K562 (cell line): ENCODE results near the gene AQR. TPM values are rescaled to one million over a fixed set of nuclear protein-coding genes. Genes with fewer than 3 reads are reported as not detected.
A peak's percentile ranks its signal among the peaks of the same experiment; 100 is the strongest.

ENCODE experiments used
- ATF1 ChIP-seq, 2 experiments: fragments of 450-650 bp in 1 of 2; IDR thresholded peaks; 2 replicates each; pipeline ENCODE4 v1.6.1; 2016; ENCODE audit warnings: missing compliant biosample characterization in 1 of 2, missing genetic modification characterization in 1 of 2
- EP400 ChIP-seq: fragments of 450-650 bp; IDR thresholded peaks from 2 replicates; pipeline ENCODE4 v1.6.1; 2017; ENCODE audit warnings: antibody characterized with exemption, mild to moderate bottlenecking, moderate library complexity
- FOXM1 ChIP-seq, 2 experiments: fragments of 450-650 bp in 1 of 2; sonication (generic) in 1 of 2; formaldehyde crosslinking in 1 of 2; IDR thresholded peaks; 2 replicates each; pipeline versions ENCODE4 v1.6.1 to v1.9.0; 2017 to 2022; ENCODE audit warnings: low read depth in 2 of 2, mild to moderate bottlenecking in 2 of 2, missing genetic modification reagents in 1 of 2, moderate library complexity in 1 of 2
- HDAC3 ChIP-seq: fragments of 450-650 bp; IDR thresholded peaks from 2 replicates; pipeline ENCODE4 v1.6.1; 2018; ENCODE audit warnings: borderline replicate concordance, mild to moderate bottlenecking, moderate library complexity; ENCODE audit not compliant: partially characterized antibody
- HMG20A ChIP-seq: fragments of 450-650 bp; formaldehyde crosslinking; conservative IDR thresholded peaks from 2 replicates; pipeline ENCODE4 v1.4.0; 2020; ENCODE audit warnings: mild to moderate bottlenecking, mixed read lengths
- JUND ChIP-seq, 2 experiments: IDR thresholded peaks; 2 replicates in 1 of 2; 3 replicates in 1 of 2; pipeline ENCODE4 v1.6.1; 2011; ENCODE audit warnings: borderline replicate concordance in 2 of 2, low read depth in 2 of 2, low read length in 2 of 2, improper control_type of control experiment in 1 of 2, missing biosample characterization in 1 of 2, missing genetic modification characterization in 1 of 2, missing genetic modification reagents in 1 of 2
- LCOR ChIP-seq: sonication (generic); formaldehyde crosslinking; IDR thresholded peaks from 2 replicates; pipeline ENCODE4 v1.8.0; 2022; ENCODE audit warnings: mild to moderate bottlenecking, missing genetic modification reagents
- SNIP1 ChIP-seq: fragments of 450-650 bp; IDR thresholded peaks from 2 replicates; pipeline ENCODE4 v1.7.1; 2017; ENCODE audit warnings: low read depth, mild to moderate bottlenecking
- SP2 ChIP-seq: IDR thresholded peaks from 2 replicates; pipeline ENCODE4 v1.6.1; 2011; ENCODE audit warnings: mild to moderate bottlenecking, low read depth, low read length, moderate library complexity; ENCODE audit not compliant: poor library complexity, severe bottlenecking; ENCODE audit errors: extremely low read depth
- SRF ChIP-seq, 2 experiments: fragments of 250-450, 450-650 bp in 1 of 2; sonication (Bioruptor Pico) in 1 of 2; sonication (generic) in 1 of 2; formaldehyde crosslinking; IDR thresholded peaks; 2 replicates each; pipeline versions ENCODE4 v1.5.0 to v1.5.1; 2020 to 2022; ENCODE audit warnings: mild to moderate bottlenecking in 1 of 2, missing genetic modification reagents in 1 of 2
- STAT5A ChIP-seq: IDR thresholded peaks from 2 replicates; pipeline ENCODE4 v1.6.1; 2012; ENCODE audit warnings: low read length, inconsistent platforms, borderline replicate concordance
- TARDBP ChIP-seq: fragments of 450-650 bp; IDR thresholded peaks from 2 replicates; pipeline ENCODE4 v1.6.1; 2016
- TEAD1 ChIP-seq, 2 experiments: fragments of 450-650 bp in 1 of 2; sonication (generic) in 1 of 2; formaldehyde crosslinking; IDR thresholded peaks; 2 replicates each; pipeline versions ENCODE4 v1.4.0 to v1.8.0; 2020 to 2022; ENCODE audit warnings: mild to moderate bottlenecking in 2 of 2, missing genetic modification reagents in 1 of 2
- TEAD4 ChIP-seq, 2 experiments: sonication (generic) in 1 of 2; formaldehyde crosslinking in 1 of 2; IDR thresholded peaks; 2 replicates each; pipeline versions ENCODE4 v1.6.1 to v1.8.0; 2012 to 2022; ENCODE audit warnings: borderline replicate concordance in 1 of 2, inconsistent platforms in 1 of 2, low read length in 1 of 2, mild to moderate bottlenecking in 1 of 2, missing genetic modification reagents in 1 of 2
- ZEB2 ChIP-seq: fragments of 450-650 bp; IDR thresholded peaks from 2 replicates; pipeline ENCODE4 v1.6.1; 2016
- ZNF124 ChIP-seq: sonication (generic); formaldehyde crosslinking; IDR thresholded peaks from 2 replicates; pipeline ENCODE4 v1.8.1; 2022; ENCODE audit warnings: missing genetic modification reagents
- polyA plus RNA-seq, 8 experiments: library from polyadenylated mRNA; depleted of rRNA in 4 of 8; stranded (reverse) in 5 of 8; unstranded in 3 of 8; fragments of >200 nt; fragmentation: Nextera tagmentation in 2 of 8; fragmentation: Illumina TruSeq in 1 of 8; extraction: Ambion mirVana in 2 of 8; extraction: Trizol in 1 of 8; gene quantifications; 2 replicates each; pipeline versions ENCODE4 v1.2.1 to v1.2.3, GENCODE V29; 2011 to 2014; ENCODE audit warnings: inconsistent platforms in 1 of 8, missing spikeins in 1 of 8
- total RNA-seq, 7 experiments: library from RNA; depleted of rRNA in 6 of 7; stranded (reverse); fragments of >200 nt in 6 of 7; fragmentation: Illumina TruSeq in 2 of 7; extraction: Trizol in 2 of 7; gene quantifications; 2 replicates each; pipeline versions ENCODE4 v1.2.1 to v1.2.3, GENCODE V29; 2011 to 2021; ENCODE audit warnings: low replicate concordance in 1 of 7
- TF ChIP-seq, protein P1 (sequence below), 2 experiments: IDR thresholded peaks; 2 replicates each; pipeline ENCODE4 v1.6.1; 2011; ENCODE audit warnings: borderline replicate concordance in 1 of 2, control low read depth in 1 of 2, low read depth in 1 of 2, low read length in 1 of 2, mild to moderate bottlenecking in 1 of 2, mixed read lengths in 1 of 2, moderate library complexity in 1 of 2; ENCODE audit not compliant: insufficient read depth in 1 of 2, insufficient read length in 1 of 2, poor library complexity in 1 of 2, severe bottlenecking in 1 of 2; ENCODE audit errors: extremely low read depth in 1 of 2
- TF ChIP-seq, protein P2 (sequence below), 2 experiments: fragments of 450-650 bp; conservative IDR thresholded peaks; 2 replicates each; pipeline ENCODE4 v1.6.1; 2017; ENCODE audit warnings: mild to moderate bottlenecking in 2 of 2, moderate library complexity in 2 of 2
- TF ChIP-seq, protein P3 (sequence below): sonication (generic); formaldehyde crosslinking; IDR thresholded peaks from 2 replicates; pipeline ENCODE4 v1.8.1; 2023; ENCODE audit warnings: mild to moderate bottlenecking, missing genetic modification reagents

The AQR gene
- total and polyA plus RNA-seq, 9 of the 15 experiments (the other 6 are each of a cell fraction or from before 2014, with no cell fraction given), result 22.0 to 62.9 (median 39.3) TPM

DNA sequence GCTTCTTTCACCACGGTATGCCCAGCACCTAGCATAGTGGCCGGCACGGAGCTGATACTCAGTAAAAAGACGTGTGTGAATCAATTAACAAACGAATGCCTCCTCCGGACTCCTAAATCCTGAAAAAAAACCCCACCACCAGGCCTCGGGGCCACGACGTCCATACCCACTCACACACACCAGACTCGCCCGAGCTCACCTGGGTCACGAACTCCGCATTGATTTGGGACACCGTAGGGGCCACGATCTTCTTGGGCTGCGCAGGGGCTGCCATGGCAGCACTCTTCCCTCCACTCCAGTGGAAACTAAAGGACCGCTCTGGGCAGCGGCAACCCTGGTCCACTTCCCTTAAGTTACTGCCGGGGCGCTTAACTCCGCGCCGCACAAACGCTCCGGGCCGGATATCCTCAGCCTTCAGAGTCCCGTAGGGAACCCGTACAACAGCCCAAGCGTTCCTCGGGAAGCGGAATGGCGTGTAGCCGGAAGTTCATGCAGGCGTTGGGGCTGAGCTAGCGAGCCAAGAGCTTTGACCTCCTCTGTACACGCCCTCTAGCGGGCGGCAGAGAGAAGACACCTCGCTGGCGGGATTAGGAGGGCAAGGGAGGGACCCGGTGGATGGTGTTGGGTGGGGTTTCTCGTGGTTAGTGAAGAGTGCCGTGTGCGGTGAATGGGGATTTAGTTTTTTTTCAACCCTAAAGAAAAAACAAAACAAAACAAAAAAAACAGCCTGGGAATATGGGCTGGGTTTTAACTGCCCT is at the start of gene AQR (continued):
- TF ChIP-seq SP2, result peak; percentile 42
- TF ChIP-seq LCOR (CRISPR knock-in tag), result peak; percentile 57; the same call in 1 of the 2 replicates
- TF ChIP-seq ZEB2, result peak; percentile 97
- peak in 1 of 2 experiments; percentile 56; a peak in 1 of 4 replicates for TF ChIP-seq SRF (CRISPR knock-in tag; IDR thresholded peaks at IDR 0.05)
- 0 out of 2 replicates have a peak, but pooled peaks have one; percentile 18 for TF ChIP-seq SNIP1
- TF ChIP-seq TEAD4 (IDR thresholded peaks at IDR 0.05; ENCODE audit: low read length), result peak; percentile 58; the same call in 1 of the 2 replicates
- TF ChIP-seq TEAD4 (CRISPR knock-in tag; IDR thresholded peaks at IDR 0.05; ENCODE audit: borderline replicate concordance), result no peak
- no peak for TF ChIP-seq HMG20A
- TF ChIP-seq, protein P1, sequence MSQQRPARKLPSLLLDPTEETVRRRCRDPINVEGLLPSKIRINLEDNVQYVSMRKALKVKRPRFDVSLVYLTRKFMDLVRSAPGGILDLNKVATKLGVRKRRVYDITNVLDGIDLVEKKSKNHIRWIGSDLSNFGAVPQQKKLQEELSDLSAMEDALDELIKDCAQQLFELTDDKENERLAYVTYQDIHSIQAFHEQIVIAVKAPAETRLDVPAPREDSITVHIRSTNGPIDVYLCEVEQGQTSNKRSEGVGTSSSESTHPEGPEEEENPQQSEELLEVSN (IDR thresholded peaks at IDR 0.05; ENCODE audit: borderline replicate concordance in 1 of 2, extremely low read depth in 1 of 2, insufficient read depth in 1 of 2, insufficient read length in 1 of 2, low read depth in 1 of 2, low read length in 1 of 2, poor library complexity in 1 of 2, severe bottlenecking in 1 of 2), result peak in 1 of 2 experiments; percentile 62
- TF ChIP-seq, protein P2, sequence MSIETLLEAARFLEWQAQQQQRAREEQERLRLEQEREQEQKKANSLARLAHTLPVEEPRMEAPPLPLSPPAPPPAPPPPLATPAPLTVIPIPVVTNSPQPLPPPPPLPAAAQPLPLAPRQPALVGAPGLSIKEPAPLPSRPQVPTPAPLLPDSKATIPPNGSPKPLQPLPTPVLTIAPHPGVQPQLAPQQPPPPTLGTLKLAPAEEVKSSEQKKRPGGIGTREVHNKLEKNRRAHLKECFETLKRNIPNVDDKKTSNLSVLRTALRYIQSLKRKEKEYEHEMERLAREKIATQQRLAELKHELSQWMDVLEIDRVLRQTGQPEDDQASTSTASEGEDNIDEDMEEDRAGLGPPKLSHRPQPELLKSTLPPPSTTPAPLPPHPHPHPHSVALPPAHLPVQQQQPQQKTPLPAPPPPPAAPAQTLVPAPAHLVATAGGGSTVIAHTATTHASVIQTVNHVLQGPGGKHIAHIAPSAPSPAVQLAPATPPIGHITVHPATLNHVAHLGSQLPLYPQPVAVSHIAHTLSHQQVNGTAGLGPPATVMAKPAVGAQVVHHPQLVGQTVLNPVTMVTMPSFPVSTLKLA (conservative IDR thresholded peaks at IDR 0.05), result peak; percentile 65 to 84
- TF ChIP-seq STAT5A, result no peak
- TF ChIP-seq EP400, result peak; percentile 88
- peak; percentile 79 for TF ChIP-seq JUND (IDR thresholded peaks at IDR 0.05; ENCODE audit: borderline replicate concordance, low read depth, low read length)
- no peak; the same call in 2 of the 3 replicates for TF ChIP-seq JUND (tag; IDR thresholded peaks at IDR 0.05; ENCODE audit: borderline replicate concordance, low read depth, low read length)
- TF ChIP-seq FOXM1 (IDR thresholded peaks at IDR 0.05; ENCODE audit: low read depth), result peak; percentile 70
- TF ChIP-seq FOXM1 (CRISPR knock-in tag; IDR thresholded peaks at IDR 0.05; ENCODE audit: low read depth), result no peak
- 0 out of 2 replicates have a peak, but pooled peaks have one; percentile 85 for TF ChIP-seq TARDBP
- TF ChIP-seq, protein P3, sequence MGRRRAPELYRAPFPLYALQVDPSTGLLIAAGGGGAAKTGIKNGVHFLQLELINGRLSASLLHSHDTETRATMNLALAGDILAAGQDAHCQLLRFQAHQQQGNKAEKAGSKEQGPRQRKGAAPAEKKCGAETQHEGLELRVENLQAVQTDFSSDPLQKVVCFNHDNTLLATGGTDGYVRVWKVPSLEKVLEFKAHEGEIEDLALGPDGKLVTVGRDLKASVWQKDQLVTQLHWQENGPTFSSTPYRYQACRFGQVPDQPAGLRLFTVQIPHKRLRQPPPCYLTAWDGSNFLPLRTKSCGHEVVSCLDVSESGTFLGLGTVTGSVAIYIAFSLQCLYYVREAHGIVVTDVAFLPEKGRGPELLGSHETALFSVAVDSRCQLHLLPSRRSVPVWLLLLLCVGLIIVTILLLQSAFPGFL (CRISPR knock-in tag), result peak; percentile 90; the same call in 1 of the 2 replicates
- no peak for TF ChIP-seq HDAC3
- no peak for TF ChIP-seq ATF1 (CRISPR knock-in tag; IDR thresholded peaks at IDR 0.05)
- TF ChIP-seq ATF1 (tag; IDR thresholded peaks at IDR 0.05), result peak; percentile 95
- TF ChIP-seq TEAD1 (CRISPR knock-in tag; IDR thresholded peaks at IDR 0.05), result peak in 1 of 2 experiments; percentile 48; a peak in 1 of 4 replicates
- TF ChIP-seq ZNF124, result no peak
